M059J (cell line): ENCODE data around the gene EPN2. TPM values are rescaled to one million over a fixed set of nuclear protein-coding genes. Genes with fewer than 3 reads are reported as not detected.
A peak's percentile ranks its signal among the peaks of the same experiment; 100 is the strongest.

ENCODE experiments used
- DNase-seq: peaks from one replicate; pipeline ENCODE4 v3.0.0-alpha.2; 2012; ENCODE audit warnings: low read depth
- total RNA-seq: library from RNA; depleted of rRNA; stranded (reverse); fragments of >200 nt; shearing (Covaris generic); gene quantifications from 2 replicates; pipeline ENCODE4 v1.2.3, GENCODE V29; 2014; rRNA removed

EPN2 gene
- total RNA-seq, 1 experiment from 2014 or later, result 19.1 TPM

- no peak for DNase-seq
Observed at GRCh38 chr17:19381741-19382444, 144.7 kb downstream of the EPN2 start.

GRCh38 chr17:19382531-19383444 is 145.6 kb downstream of the EPN2 start:
- DNase-seq, result no peak

- no peak for DNase-seq
Observed at GRCh38 chr17:19383681-19384470, 146.7 kb downstream of the EPN2 start.

- peak; percentile 27 for DNase-seq
Observed at GRCh38 chr17:19384723-19385391, 147.7 kb downstream of the EPN2 start.

GRCh38 chr17:19385521-19385983 is 148.4 kb downstream of the EPN2 start:
- no peak for DNase-seq

Other genes with a start within 250 kb of the EPN2 start
- 6.5 and 15.0 TPM in 2 replicates for gene FAM83G, start 232.6 kb upstream of the EPN2 start, total RNA-seq
- gene GRAP, start 190.4 kb upstream of the EPN2 start, total RNA-seq, result 0.07 and 0.59 TPM in 2 replicates
- gene GRAPL, start 109.8 kb upstream of the EPN2 start, total RNA-seq, result not detected in 2 replicates
- gene B9D1, start 125.4 kb downstream of the EPN2 start, total RNA-seq, result 20.6 and 31.7 TPM in 2 replicates
- gene MAPK7, start 141.1 kb downstream of the EPN2 start, total RNA-seq, result 13.8 and 25.3 TPM in 2 replicates
- 0.07 TPM in 1 of 2 replicates, not detected in the other for gene MFAP4, start 149.8 kb downstream of the EPN2 start, total RNA-seq
- gene RNF112, start 173.9 kb downstream of the EPN2 start, total RNA-seq, result 0.39 TPM in 1 of 2 replicates, not detected in the other